HEK293 (cell line): ENCODE results near the gene WDR70.

Experiments
- SALL2 ChIP-seq: fragments of 450-650 bp; formaldehyde crosslinking; IDR thresholded peaks from 2 replicates; pipeline ENCODE4 v1.5.0; 2017; ENCODE audit warnings: missing biosample characterization, mild to moderate bottlenecking, missing genetic modification characterization, borderline replicate concordance
- SP3 ChIP-seq: fragments of 450-650 bp; formaldehyde crosslinking; IDR thresholded peaks from 2 replicates; pipeline ENCODE4 v1.5.1; 2016; ENCODE audit warnings: missing biosample characterization, missing genetic modification characterization
- TCF7L2 ChIP-seq: IDR thresholded peaks from 2 replicates; pipeline ENCODE4 v1.6.1; 2011; ENCODE audit warnings: low read depth, mild to moderate bottlenecking, inconsistent platforms, low read length, moderate library complexity, borderline replicate concordance
- ZBTB20 ChIP-seq: fragments of 450-650 bp; formaldehyde crosslinking; IDR thresholded peaks from 2 replicates; pipeline ENCODE4 v1.5.1; 2016; ENCODE audit warnings: missing biosample characterization, missing genetic modification characterization
- ZNF2 ChIP-seq: fragments of 450-650 bp; formaldehyde crosslinking; IDR thresholded peaks from 2 replicates; pipeline ENCODE4 v1.5.1; 2016; ENCODE audit warnings: missing biosample characterization, missing genetic modification characterization
- ZNF423 ChIP-seq: fragments of 450-650 bp; formaldehyde crosslinking; IDR thresholded peaks from 2 replicates; pipeline ENCODE4 v1.5.1; 2016; ENCODE audit warnings: missing biosample characterization, missing genetic modification characterization
- ZNF571 ChIP-seq: fragments of 450-650 bp; formaldehyde crosslinking; IDR thresholded peaks from 2 replicates; pipeline ENCODE4 v1.5.0; 2017; ENCODE audit warnings: missing biosample characterization, missing genetic modification characterization
- ZNF623 ChIP-seq: fragments of 450-650 bp; formaldehyde crosslinking; IDR thresholded peaks from 2 replicates; pipeline ENCODE4 v1.5.1; 2016; ENCODE audit warnings: missing biosample characterization, missing genetic modification characterization
- TF ChIP-seq, protein P1 (sequence below): fragments of 450-650 bp; formaldehyde crosslinking; IDR thresholded peaks from 2 replicates; pipeline ENCODE4 v1.5.1; 2016; ENCODE audit warnings: missing biosample characterization, missing genetic modification characterization
- TF ChIP-seq, protein P2 (sequence below): fragments of 450-650 bp; formaldehyde crosslinking; IDR thresholded peaks from 2 replicates; pipeline ENCODE4 v1.5.1; 2016; ENCODE audit warnings: missing biosample characterization, missing genetic modification characterization
- TF ChIP-seq, protein P3 (sequence below): fragments of 450-650 bp; formaldehyde crosslinking; IDR thresholded peaks from 2 replicates; pipeline ENCODE4 v1.5.1; 2016; ENCODE audit warnings: missing biosample characterization, missing genetic modification characterization
- TF ChIP-seq, protein P4 (sequence below): fragments of 450-650 bp; IDR thresholded peaks from 2 replicates; pipeline ENCODE4 v1.5.1; 2018; ENCODE audit warnings: missing biosample characterization, mild to moderate bottlenecking, missing genetic modification characterization

DNA sequence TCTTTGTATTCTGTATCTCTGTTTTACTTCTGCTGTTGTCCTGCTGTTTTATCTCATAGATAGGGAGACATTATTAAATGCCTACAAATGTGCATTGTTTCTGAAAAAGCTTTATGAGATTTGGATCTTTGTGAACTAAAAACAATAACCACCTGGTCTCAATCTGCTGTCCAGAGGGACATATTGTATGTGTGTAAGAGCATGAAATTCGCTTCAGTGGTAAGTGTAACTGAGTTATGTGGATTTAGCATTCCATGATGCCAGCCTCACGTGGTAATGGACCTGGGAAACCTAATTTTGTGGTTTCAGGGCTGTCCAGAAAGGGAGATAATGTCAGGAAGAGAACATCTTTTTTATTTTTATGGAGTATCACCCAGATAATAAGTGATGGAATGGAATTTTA is 341.4 kb downstream of the WDR70 start:
- TF ChIP-seq, protein P1, sequence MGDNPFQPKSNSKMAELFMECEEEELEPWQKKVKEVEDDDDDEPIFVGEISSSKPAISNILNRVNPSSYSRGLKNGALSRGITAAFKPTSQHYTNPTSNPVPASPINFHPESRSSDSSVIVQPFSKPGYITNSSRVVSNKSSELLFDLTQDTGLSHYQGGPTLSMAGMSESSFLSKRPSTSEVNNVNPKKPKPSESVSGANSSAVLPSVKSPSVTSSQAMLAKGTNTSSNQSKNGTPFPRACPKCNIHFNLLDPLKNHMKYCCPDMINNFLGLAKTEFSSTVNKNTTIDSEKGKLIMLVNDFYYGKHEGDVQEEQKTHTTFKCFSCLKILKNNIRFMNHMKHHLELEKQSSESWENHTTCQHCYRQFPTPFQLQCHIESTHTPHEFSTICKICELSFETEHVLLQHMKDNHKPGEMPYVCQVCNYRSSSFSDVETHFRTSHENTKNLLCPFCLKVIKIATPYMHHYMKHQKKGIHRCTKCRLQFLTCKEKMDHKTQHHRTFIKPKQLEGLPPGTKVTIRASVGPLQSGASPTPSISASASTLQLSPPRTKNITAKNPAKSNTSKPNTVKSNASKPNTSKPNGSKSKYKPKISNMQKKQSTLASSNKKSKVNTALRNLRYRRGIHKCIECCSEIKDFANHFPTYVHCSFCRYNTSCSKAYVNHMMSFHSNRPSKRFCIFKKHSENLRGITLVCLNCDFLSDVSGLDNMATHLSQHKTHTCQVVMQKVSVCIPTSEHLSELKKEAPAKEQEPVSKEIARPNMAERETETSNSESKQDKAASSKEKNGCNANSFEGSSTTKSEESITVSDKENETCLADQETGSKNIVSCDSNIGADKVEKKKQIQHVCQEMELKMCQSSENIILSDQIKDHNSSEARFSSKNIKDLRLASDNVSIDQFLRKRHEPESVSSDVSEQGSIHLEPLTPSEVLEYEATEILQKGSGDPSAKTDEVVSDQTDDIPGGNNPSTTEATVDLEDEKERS (tag by site-specific recombination): no peak
- TF ChIP-seq, protein P2, sequence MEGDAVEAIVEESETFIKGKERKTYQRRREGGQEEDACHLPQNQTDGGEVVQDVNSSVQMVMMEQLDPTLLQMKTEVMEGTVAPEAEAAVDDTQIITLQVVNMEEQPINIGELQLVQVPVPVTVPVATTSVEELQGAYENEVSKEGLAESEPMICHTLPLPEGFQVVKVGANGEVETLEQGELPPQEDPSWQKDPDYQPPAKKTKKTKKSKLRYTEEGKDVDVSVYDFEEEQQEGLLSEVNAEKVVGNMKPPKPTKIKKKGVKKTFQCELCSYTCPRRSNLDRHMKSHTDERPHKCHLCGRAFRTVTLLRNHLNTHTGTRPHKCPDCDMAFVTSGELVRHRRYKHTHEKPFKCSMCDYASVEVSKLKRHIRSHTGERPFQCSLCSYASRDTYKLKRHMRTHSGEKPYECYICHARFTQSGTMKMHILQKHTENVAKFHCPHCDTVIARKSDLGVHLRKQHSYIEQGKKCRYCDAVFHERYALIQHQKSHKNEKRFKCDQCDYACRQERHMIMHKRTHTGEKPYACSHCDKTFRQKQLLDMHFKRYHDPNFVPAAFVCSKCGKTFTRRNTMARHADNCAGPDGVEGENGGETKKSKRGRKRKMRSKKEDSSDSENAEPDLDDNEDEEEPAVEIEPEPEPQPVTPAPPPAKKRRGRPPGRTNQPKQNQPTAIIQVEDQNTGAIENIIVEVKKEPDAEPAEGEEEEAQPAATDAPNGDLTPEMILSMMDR: no peak
- TF ChIP-seq, protein P3, sequence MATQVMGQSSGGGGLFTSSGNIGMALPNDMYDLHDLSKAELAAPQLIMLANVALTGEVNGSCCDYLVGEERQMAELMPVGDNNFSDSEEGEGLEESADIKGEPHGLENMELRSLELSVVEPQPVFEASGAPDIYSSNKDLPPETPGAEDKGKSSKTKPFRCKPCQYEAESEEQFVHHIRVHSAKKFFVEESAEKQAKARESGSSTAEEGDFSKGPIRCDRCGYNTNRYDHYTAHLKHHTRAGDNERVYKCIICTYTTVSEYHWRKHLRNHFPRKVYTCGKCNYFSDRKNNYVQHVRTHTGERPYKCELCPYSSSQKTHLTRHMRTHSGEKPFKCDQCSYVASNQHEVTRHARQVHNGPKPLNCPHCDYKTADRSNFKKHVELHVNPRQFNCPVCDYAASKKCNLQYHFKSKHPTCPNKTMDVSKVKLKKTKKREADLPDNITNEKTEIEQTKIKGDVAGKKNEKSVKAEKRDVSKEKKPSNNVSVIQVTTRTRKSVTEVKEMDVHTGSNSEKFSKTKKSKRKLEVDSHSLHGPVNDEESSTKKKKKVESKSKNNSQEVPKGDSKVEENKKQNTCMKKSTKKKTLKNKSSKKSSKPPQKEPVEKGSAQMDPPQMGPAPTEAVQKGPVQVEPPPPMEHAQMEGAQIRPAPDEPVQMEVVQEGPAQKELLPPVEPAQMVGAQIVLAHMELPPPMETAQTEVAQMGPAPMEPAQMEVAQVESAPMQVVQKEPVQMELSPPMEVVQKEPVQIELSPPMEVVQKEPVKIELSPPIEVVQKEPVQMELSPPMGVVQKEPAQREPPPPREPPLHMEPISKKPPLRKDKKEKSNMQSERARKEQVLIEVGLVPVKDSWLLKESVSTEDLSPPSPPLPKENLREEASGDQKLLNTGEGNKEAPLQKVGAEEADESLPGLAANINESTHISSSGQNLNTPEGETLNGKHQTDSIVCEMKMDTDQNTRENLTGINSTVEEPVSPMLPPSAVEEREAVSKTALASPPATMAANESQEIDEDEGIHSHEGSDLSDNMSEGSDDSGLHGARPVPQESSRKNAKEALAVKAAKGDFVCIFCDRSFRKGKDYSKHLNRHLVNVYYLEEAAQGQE (tag by site-specific recombination): no peak
- no peak for TF ChIP-seq ZNF2 (tag by site-specific recombination)
- TF ChIP-seq ZNF571 (tag by site-specific recombination): no peak
- no peak for TF ChIP-seq ZBTB20
- TF ChIP-seq, protein P4, sequence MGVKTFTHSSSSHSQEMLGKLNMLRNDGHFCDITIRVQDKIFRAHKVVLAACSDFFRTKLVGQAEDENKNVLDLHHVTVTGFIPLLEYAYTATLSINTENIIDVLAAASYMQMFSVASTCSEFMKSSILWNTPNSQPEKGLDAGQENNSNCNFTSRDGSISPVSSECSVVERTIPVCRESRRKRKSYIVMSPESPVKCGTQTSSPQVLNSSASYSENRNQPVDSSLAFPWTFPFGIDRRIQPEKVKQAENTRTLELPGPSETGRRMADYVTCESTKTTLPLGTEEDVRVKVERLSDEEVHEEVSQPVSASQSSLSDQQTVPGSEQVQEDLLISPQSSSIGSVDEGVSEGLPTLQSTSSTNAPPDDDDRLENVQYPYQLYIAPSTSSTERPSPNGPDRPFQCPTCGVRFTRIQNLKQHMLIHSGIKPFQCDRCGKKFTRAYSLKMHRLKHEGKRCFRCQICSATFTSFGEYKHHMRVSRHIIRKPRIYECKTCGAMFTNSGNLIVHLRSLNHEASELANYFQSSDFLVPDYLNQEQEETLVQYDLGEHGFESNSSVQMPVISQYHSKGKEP (tag by site-specific recombination): no peak
- no peak for TF ChIP-seq ZNF623
- no peak for TF ChIP-seq SALL2 (tag by site-specific recombination)
- no peak for TF ChIP-seq SP3 (tag by site-specific recombination)
- TF ChIP-seq TCF7L2: no peak
- TF ChIP-seq ZNF423: no peak
